ENCODE measurements around the gene SCMH1.

- TF ChIP-seq, protein P1, sequence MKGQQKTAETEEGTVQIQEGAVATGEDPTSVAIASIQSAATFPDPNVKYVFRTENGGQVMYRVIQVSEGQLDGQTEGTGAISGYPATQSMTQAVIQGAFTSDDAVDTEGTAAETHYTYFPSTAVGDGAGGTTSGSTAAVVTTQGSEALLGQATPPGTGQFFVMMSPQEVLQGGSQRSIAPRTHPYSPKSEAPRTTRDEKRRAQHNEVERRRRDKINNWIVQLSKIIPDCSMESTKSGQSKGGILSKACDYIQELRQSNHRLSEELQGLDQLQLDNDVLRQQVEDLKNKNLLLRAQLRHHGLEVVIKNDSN (IDR thresholded peaks at IDR 0.05): no peak
- TF ChIP-seq, protein P2, sequence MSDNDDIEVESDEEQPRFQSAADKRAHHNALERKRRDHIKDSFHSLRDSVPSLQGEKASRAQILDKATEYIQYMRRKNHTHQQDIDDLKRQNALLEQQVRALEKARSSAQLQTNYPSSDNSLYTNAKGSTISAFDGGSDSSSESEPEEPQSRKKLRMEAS (IDR thresholded peaks at IDR 0.05): peak; percentile 34; the same call in 1 of the 2 replicates
- no peak for TF ChIP-seq TEAD4 (IDR thresholded peaks at IDR 0.05)
- TF ChIP-seq RAD21 (IDR thresholded peaks at IDR 0.05; ENCODE audit: low read depth): no peak
- no peak for TF ChIP-seq EP300 (IDR thresholded peaks at IDR 0.05; ENCODE audit: borderline replicate concordance)
- no peak for TF ChIP-seq REST (IDR thresholded peaks at IDR 0.05; ENCODE audit: low read depth)
- no peak for TF ChIP-seq EGR1 (IDR thresholded peaks at IDR 0.05)
- TF ChIP-seq TCF12 (IDR thresholded peaks at IDR 0.05; ENCODE audit: low read depth): peak; percentile 31; the same call in 1 of the 2 replicates
- TF ChIP-seq CREB1 (IDR thresholded peaks at IDR 0.05; ENCODE audit: low read depth): no peak
- TF ChIP-seq TAF1 (IDR thresholded peaks at IDR 0.05; ENCODE audit: low read depth): no peak
- no peak for TF ChIP-seq CEBPB (IDR thresholded peaks at IDR 0.05)
- no peak for TF ChIP-seq FOXM1 (IDR thresholded peaks at IDR 0.05; ENCODE audit: borderline replicate concordance, low read depth)
- no peak for TF ChIP-seq ZBTB7A (IDR thresholded peaks at IDR 0.05; ENCODE audit: low read depth)
- no peak for TF ChIP-seq YY1 (IDR thresholded peaks at IDR 0.05; ENCODE audit: low read depth)
Observed at GRCh38 chr1:41242342-41243078, 404 bp upstream of the SCMH1 start.
